Suprapubic skin (tissue), 4 donors: ENCODE results near the gene INTS6. TPM values are rescaled to one million over a fixed set of nuclear protein-coding genes. Genes with fewer than 3 reads are reported as not detected.

ENCODE experiments used
- DNase-seq, 2 donors: peaks; one replicate each; pipeline ENCODE4 v3.0.0-alpha.2; 2019; ENCODE audit warnings: low spot score in 2 of 2
- H3K27ac ChIP-seq: fragments of 200-600 bp; sonication (generic); one replicate; pipeline ENCODE4 v1.5.1; 2019
- H3K27me3 ChIP-seq: fragments of 200-600 bp; sonication (generic); one replicate; pipeline ENCODE4 v1.5.1; 2019
- H3K36me3 ChIP-seq: fragments of 200-600 bp; sonication (generic); one replicate; pipeline ENCODE4 v1.5.1; 2019
- H3K4me1 ChIP-seq: fragments of 200-600 bp; sonication (generic); one replicate; pipeline ENCODE4 v1.5.1; 2019
- H3K4me3 ChIP-seq: fragments of 200-600 bp; sonication (generic); one replicate; pipeline ENCODE4 v1.5.1; 2019; ENCODE audit warnings: mild to moderate bottlenecking
- H3K9me3 ChIP-seq: fragments of 200-600 bp; sonication (generic); one replicate; pipeline ENCODE4 v1.5.1; 2019
- EP300 ChIP-seq: sonication (generic); formaldehyde crosslinking; IDR thresholded peaks from one replicate; pipeline ENCODE4 v1.6.1; 2017; ENCODE audit warnings: antibody characterized with exemption
- POLR2A ChIP-seq, 2 donors: fragments of 450-650 bp; IDR thresholded peaks; one replicate each; pipeline ENCODE4 v1.6.1; 2017; ENCODE audit warnings: antibody characterized with exemption in 2 of 2, mild to moderate bottlenecking in 2 of 2, moderate library complexity in 2 of 2
- POLR2AphosphoS5 ChIP-seq, 3 donors: sonication (generic); formaldehyde crosslinking; IDR thresholded peaks; one replicate each; pipeline ENCODE4 v1.6.1; 2017; ENCODE audit warnings: antibody characterized with exemption in 3 of 3
- WGBS: methylation state at CpG from one replicate; pipeline ENCODE4 v1.1.5; 2018; 5-methylcytosine and 5-hydroxymethylcytosine counted together
- total RNA-seq, 4 donors: library from RNA; depleted of rRNA; stranded (reverse); fragments of >200 nt; gene quantifications; one replicate each; pipeline ENCODE4 v1.1.0, GENCODE V29; 2016
- TF ChIP-seq, protein P1 (sequence below), 2 donors: fragments of 200-600 bp in 1 of 2; fragments of 450-650 bp in 1 of 2; sonication (generic) in 1 of 2; IDR thresholded peaks; one replicate each; pipeline ENCODE4 v1.5.1; 2016 to 2019; ENCODE audit warnings: antibody characterized with exemption in 2 of 2, mild to moderate bottlenecking in 1 of 2, moderate library complexity in 1 of 2

Gene INTS6
- total RNA-seq, 4 donors from 2014 or later, result 30.7 to 48.5 (median 41.5) TPM

DNA sequence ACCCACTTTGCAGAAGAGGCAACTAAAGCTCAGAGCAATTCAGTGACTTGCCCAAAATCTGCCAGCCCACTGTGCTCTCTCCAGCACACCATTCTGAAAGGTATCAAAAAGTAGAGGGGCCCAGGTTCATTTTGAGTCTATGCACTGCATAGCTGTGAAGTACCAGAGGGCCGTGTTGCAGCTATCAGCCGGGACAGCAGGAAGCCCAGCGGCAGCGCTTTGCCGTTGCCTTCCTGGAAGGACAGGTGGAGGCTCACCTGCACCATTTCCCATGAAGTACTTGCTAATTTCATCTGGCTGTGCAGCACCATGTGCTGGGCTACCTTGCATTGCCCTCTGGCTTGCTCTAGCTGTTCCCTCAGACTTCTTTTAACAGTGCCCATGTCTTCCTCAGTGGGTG lies 116.1 kb downstream of the INTS6 start:
- TF ChIP-seq EP300 (no peak), POLR2A (IDR thresholded peaks at IDR 0.05) (no peak), POLR2AphosphoS5 (IDR thresholded peaks at IDR 0.05) (no peak)
- TF ChIP-seq, protein P1, sequence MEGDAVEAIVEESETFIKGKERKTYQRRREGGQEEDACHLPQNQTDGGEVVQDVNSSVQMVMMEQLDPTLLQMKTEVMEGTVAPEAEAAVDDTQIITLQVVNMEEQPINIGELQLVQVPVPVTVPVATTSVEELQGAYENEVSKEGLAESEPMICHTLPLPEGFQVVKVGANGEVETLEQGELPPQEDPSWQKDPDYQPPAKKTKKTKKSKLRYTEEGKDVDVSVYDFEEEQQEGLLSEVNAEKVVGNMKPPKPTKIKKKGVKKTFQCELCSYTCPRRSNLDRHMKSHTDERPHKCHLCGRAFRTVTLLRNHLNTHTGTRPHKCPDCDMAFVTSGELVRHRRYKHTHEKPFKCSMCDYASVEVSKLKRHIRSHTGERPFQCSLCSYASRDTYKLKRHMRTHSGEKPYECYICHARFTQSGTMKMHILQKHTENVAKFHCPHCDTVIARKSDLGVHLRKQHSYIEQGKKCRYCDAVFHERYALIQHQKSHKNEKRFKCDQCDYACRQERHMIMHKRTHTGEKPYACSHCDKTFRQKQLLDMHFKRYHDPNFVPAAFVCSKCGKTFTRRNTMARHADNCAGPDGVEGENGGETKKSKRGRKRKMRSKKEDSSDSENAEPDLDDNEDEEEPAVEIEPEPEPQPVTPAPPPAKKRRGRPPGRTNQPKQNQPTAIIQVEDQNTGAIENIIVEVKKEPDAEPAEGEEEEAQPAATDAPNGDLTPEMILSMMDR (IDR thresholded peaks at IDR 0.05), result no peak
- Histone ChIP-seq H3K4me3 (no peak overlapping the region), H3K36me3 (no peaks in the 10 kb centered on the region), H3K27ac (no peak overlapping the region), H3K9me3 (no peaks in the 10 kb centered on the region), H3K27me3 (no peaks in the 10 kb centered on the region), H3K4me1 (no peaks in the 10 kb centered on the region)
- no peak for DNase-seq
- 100% methylated on average over 1 of the region's 5 CpGs for WGBS

DNA sequence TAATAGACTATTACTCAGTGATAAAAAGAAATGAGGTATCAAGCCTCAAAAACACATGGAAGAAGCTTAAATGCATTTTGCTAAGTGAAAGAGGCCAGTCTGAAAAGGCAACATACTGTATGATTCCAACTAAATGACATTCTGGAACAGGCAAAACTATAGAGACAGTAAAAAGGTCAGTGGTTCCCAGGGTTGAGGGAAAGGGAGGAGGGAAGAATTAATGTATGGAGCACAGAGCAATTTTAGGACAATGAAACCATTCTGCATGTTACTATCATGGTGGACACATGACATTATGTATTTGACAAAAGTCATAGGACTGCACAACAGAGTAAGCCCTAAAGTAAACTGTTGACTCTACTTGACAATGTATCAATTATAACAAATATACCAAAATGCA lies 119.0 kb downstream of the INTS6 start:
- no peaks in the 10 kb centered on the region for H3K36me3 ChIP-seq
- no peak overlapping the region for H3K4me3 ChIP-seq
- TF ChIP-seq, protein P1 (IDR thresholded peaks at IDR 0.05), result no peak
- TF ChIP-seq EP300 (no peak), POLR2AphosphoS5 (IDR thresholded peaks at IDR 0.05) (no peak), POLR2A (IDR thresholded peaks at IDR 0.05) (no peak)
- no peak overlapping the region for H3K27ac ChIP-seq
- no peaks in the 10 kb centered on the region for H3K9me3 ChIP-seq
- H3K27me3 ChIP-seq, result no peaks in the 10 kb centered on the region
- DNase-seq, result no peak
- no peaks in the 10 kb centered on the region for H3K4me1 ChIP-seq

DNA sequence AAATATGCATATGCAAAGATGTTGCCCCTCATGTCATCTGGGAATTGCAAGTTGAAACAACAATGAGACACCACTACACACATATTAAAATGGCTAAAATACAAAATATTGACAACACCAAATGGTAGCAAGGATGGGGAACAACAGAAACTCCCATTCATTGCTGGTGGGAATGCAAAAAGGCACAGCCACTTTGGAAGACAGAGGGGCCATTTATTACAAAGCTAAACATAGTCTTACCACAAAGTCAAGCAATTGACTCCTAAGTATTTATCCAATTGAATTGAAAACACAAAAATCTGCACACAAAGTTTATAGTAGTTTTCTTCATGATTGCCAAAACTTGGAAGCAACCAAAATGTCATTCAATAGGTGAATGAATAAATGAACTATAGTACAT lies 119.4 kb downstream of the INTS6 start:
- TF ChIP-seq EP300 (no peak), POLR2AphosphoS5 (IDR thresholded peaks at IDR 0.05) (no peak), POLR2A (IDR thresholded peaks at IDR 0.05) (no peak)
- TF ChIP-seq, protein P1 (IDR thresholded peaks at IDR 0.05), result no peak
- H3K27me3 ChIP-seq, result no peaks in the 10 kb centered on the region
- H3K27ac ChIP-seq, result no peak overlapping the region
- DNase-seq, result no peak
- H3K4me1 ChIP-seq, result no peaks in the 10 kb centered on the region
- H3K4me3 ChIP-seq, result no peak overlapping the region
- H3K36me3 ChIP-seq, result no peaks in the 10 kb centered on the region
- no peaks in the 10 kb centered on the region for H3K9me3 ChIP-seq

DNA sequence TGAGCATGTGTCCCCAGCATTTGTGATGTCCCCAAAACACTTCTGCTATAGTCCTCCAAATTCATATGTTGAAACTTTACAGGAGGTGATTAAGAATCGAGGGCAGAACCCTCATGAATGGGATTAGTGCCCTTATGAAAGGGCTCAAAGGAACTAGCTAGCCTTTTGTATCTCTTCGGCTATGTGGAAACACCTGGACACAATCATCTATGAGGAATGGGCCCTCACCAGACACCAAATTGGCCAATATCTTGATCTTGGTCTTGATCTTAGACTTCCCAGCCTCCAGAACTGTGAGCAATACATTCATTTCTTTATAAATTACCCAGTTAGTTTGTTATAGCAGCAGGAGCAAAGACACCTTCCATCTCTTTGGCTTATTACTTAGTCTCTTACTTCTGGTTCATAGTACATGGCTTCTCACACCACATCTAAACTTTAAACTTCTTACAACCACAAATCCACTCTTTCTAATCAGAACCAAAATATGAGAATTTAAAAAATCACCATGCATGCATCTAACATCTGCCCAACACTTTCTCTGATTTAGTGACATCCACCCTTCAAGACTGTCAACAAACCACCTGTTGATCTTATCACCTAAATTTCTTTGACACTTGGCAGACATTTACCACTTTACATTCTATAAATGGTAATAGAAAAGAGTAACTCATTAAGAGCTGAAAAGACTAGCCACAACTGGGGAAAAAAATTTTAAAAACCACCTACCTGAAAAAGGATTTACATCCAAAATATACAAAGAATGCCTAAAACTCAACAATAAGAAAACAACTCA lies 120.1 kb downstream of the INTS6 start:
- no peak for DNase-seq
- no peaks in the 10 kb centered on the region for H3K9me3 ChIP-seq
- no peaks in the 10 kb centered on the region for H3K36me3 ChIP-seq
- WGBS, result 90% methylated on average over 2 of the region's 2 CpGs
- H3K4me1 ChIP-seq, result no peaks in the 10 kb centered on the region
- H3K4me3 ChIP-seq, result no peak overlapping the region
- no peaks in the 10 kb centered on the region for H3K27me3 ChIP-seq
- TF ChIP-seq EP300 (no peak), POLR2AphosphoS5 (IDR thresholded peaks at IDR 0.05) (no peak), POLR2A (IDR thresholded peaks at IDR 0.05) (no peak)
- TF ChIP-seq, protein P1 (IDR thresholded peaks at IDR 0.05), result no peak
- no peak overlapping the region for H3K27ac ChIP-seq

DNA sequence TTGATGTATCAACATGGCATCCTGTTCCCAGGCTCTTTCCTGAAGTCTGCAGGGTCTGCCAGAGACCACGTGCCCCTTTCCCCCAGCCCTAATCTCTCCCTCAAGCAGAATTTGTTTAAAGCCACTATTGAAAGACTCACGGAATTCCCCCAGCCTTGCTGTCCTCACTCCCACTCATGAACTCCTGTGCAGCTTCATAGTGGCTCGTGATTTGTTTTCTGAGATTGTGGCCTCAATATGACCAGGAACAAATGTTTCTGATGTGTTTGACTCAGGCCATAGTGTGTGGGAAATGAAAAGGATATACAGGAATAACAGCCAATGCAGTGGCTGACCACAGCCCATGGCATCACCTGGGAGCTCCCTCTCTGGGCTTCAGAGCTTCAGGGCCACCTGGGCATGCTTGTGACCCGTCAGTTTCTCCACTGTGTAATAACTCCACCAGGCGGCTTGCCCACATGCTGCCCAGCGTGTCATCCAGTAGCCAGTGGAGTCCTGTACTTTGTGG lies 121.4 kb downstream of the INTS6 start:
- no peak for DNase-seq
- 66% methylated on average over 6 of the region's 6 CpGs for WGBS

More for the DNA sequence above, 121.4 kb downstream of the INTS6 start:
- no peak for TF ChIP-seq POLR2A (IDR thresholded peaks at IDR 0.05)
- no peak for TF ChIP-seq EP300
- no peak for TF ChIP-seq POLR2AphosphoS5 (IDR thresholded peaks at IDR 0.05)
- TF ChIP-seq, protein P1 (IDR thresholded peaks at IDR 0.05), result no peak
- Histone ChIP-seq H3K9me3 (no peaks in the 10 kb centered on the region), H3K36me3 (no peaks in the 10 kb centered on the region), H3K4me1 (no peaks in the 10 kb centered on the region), H3K27me3 (no peaks in the 10 kb centered on the region), H3K27ac (no peak overlapping the region), H3K4me3 (no peak overlapping the region)
